Measurements from ENCODE around the gene TAAR6. TPM values are rescaled to one million over a fixed set of nuclear protein-coding genes. Genes with fewer than 3 reads are reported as not detected.
A peak's percentile ranks its signal among the peaks of the same experiment; 100 is the strongest.
"Not testable (repeated sequence)": the region's sequence is repeated elsewhere in the genome, so short reads cannot be mapped to it uniquely, and the experiment has no call there.

The TAAR6 gene
- total RNA-seq, 2 experiments from 2014 or later, result not detected

DNA sequence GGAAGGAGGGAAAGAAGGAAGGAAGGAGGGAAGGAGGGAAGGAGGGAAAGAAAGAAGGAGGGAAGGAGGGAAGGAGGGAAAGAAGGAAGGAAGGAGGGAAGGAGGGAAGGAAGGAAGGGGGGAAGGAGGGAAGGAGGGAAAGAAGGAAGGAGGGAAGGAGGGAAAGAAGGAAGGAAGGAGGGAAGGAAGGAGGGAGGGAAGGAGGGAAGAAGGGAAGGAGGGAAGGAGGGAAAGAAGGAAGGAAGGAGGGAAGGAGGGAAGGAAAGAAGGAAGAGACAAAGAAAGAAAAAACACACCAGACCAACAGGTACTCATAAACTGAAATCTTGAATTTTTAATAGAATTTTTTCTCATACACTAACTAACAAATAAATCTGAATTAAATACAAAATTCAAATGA lies 30.8 kb downstream of the TAAR6 start:
- H3K9me3 Mint-ChIP-seq; H3K4me3 Mint-ChIP-seq; H3K27ac Mint-ChIP-seq; H3K36me3 Mint-ChIP-seq (ENCODE audit: low read depth); H3K4me1 Mint-ChIP-seq; POLR2A ChIA-PET; CTCF ChIA-PET; H3K27me3 Mint-ChIP-seq; DNase-seq: not testable (repeated sequence)

DNA sequence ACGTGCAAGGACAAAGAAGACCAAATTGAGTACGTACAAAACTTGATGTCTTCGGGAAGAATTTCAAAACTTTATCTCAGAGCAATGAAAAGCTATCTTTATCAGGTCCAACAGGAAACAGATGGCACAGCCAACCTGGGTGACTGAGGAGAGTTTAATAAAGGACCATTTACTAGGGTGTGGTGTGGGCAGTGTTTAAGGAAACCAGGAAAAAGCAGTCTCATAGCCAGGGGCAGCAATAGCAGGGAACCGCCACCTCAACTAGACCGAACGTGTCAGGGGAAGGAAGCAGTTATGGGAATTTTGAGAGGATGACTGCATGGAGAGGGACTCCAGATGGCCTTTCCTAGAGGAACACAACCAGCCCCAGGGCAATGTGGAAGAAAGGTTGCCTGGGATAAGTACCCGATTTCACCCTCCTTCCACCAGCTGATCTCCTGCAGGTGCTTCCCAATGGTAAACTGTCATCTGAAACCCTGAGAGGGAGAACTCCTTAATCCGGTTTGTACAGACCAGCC lies 34.6 kb downstream of the TAAR6 start:
- Mint-ChIP-seq H3K9me3 (no peaks in the 10 kb centered on the region), H3K27ac (no peak overlapping the region), H3K27me3 (peaks cover 2% of the 10 kb centered on the region), H3K36me3 (ENCODE audit: low read depth) (no peaks in the 10 kb centered on the region), H3K4me3 (no peak overlapping the region), H3K4me1 (no peaks in the 10 kb centered on the region)
- no peak for DNase-seq
- POLR2A ChIA-PET, result no interaction called here
- CTCF ChIA-PET, result no interaction called here

DNA sequence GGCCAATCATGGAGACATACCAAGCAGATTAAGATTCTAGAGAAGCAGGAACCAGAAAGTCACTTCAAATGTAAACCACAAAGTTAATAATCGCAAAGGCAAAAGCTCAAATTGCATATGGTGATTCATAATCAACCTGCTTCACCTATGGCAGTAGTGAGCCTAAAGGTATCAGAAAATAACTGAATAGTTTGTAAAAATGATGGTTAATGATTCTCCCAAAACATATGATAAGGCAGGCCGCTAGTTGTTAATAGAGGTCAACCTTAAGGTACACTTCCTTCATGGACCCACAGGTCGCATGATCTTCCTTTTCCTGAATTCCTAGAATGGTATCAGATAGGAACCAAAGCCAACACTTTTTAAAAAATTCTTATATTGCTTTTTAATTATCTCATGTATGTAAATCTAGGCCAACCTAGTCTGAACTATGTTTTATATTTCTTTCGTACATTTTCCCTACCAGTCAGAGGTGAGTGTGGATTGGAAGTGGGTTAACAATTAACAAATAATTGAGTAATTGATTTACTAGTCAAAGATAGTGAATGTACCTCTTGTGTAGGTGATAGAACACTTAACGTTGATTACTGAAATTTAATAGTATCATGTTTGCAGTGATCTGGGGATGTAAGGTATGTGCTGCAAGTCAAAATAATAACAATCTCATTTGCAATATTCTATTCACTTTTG lies 37.6 kb downstream of the TAAR6 start:
- DNase-seq, result no peak
- no peaks in the 10 kb centered on the region for H3K36me3 Mint-ChIP-seq (ENCODE audit: low read depth)
- no peak overlapping the region for H3K27ac Mint-ChIP-seq
- no peaks in the 10 kb centered on the region for H3K9me3 Mint-ChIP-seq
- H3K27me3 Mint-ChIP-seq, result peaks cover 7% of the 10 kb centered on the region
- POLR2A ChIA-PET, result no interaction called here
- no peak overlapping the region for H3K4me3 Mint-ChIP-seq
- CTCF ChIA-PET, result no interaction called here
- no peaks in the 10 kb centered on the region for H3K4me1 Mint-ChIP-seq

DNA sequence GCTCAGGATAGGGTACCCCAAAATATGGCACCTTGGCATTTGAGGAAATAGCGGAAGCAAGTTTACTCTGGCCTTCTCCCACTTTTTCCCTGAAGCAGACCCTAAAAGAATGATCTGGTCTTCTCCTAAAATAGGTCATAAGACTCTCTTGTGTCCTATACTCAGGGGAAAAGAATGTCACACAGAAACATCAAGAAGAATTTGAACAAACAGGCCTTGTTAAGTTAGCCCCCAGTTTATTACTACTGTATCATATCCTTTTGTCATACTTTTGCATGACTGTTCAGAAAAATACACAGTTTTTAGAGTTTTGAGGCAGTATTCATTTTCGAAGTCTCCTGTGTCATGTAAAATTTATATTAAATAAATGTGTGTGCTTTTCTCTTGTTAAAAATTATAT lies 41.5 kb downstream of the TAAR6 start:
- H3K27me3 Mint-ChIP-seq, result peaks cover 19% of the 10 kb centered on the region
- H3K4me3 Mint-ChIP-seq, result no peak overlapping the region
- DNase-seq, result no peak
- no peaks in the 10 kb centered on the region for H3K36me3 Mint-ChIP-seq (ENCODE audit: low read depth)
- peaks cover 4% of the 10 kb centered on the region for H3K4me1 Mint-ChIP-seq
- H3K9me3 Mint-ChIP-seq, result no peaks in the 10 kb centered on the region
- H3K27ac Mint-ChIP-seq, result no peak overlapping the region
- ChIA-PET CTCF (no interaction called here), POLR2A (no interaction called here)

DNA sequence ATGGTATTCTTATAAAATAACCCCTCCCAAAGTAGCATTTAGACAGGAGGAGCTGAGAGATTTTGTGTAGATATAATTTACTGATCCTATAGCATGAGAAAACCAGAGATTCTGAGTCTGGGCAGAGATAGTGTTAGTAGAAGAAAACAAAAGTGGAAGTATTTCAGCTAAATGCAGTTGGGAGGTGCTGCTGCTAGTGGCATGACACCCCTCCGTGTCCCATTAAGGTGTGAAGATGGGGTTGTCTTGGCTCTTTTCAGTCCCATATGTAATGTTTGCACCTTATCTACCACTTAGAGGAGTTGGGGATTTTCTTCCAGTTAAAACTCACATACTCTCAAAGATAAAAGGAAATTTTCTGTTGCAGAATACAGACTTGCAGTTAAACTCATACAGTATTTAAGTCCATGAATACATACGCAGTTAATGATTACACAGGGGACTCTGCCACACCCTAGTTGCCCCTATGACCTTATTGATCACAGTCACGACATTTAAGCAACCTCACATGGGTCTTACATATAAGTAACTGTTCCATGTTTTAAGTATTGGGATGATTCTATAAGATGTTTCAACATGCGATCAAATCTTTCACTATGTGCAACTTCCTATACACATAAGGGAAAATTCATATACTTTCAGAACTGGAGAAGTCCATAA lies 42.5 kb downstream of the TAAR6 start:
- Mint-ChIP-seq H3K27ac (no peak overlapping the region), H3K27me3 (peaks cover 25% of the 10 kb centered on the region), H3K4me3 (no peak overlapping the region), H3K36me3 (ENCODE audit: low read depth) (no peaks in the 10 kb centered on the region), H3K9me3 (no peaks in the 10 kb centered on the region), H3K4me1 (peaks cover 4% of the 10 kb centered on the region)
- POLR2A ChIA-PET, result no interaction called here
- DNase-seq, result no peak
- CTCF ChIA-PET, result no interaction called here

DNA sequence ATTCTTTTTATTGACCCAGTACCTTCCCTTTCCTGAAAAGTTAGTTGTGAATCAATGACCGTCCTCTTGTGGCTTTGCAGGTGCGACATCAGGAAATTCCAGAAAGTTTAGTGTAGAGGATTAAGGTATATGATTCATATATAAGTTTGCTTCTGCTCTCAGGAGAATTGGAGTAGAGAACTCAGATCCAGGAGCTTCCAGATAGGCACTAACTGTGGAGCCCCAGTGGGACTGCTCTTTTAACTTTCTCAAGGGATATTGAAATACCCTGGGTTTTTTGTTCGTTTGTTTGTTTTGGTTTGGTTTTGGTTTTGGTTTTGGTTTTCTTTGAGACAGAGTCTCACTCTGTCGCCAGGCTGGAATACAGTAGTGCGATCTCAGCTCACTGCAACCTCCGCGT lies 44.4 kb downstream of the TAAR6 start:
- peaks cover 4% of the 10 kb centered on the region for H3K4me1 Mint-ChIP-seq

DNA sequence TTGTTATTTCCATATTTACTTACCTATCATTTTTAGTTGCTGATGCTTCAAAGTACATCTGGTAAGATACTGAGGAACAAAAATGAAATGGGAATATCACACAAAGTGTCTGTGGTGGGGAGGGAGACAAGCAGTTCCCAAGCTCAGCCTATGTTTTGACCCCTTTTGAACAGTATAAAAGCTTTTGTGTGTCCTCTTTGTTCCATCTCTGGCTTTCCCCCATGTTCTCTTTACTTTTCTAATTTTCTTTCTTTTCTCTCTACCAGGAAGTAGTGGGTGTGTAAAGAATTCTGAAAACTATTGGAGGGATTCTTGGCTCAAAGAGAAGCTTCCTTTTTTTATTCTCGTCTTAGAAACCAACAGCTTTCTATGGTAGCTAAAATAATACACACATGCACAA lies 46.6 kb downstream of the TAAR6 start:
- DNase-seq, result no peak
- H3K36me3 Mint-ChIP-seq (ENCODE audit: low read depth), result no peaks in the 10 kb centered on the region
- peaks cover 38% of the 10 kb centered on the region for H3K27me3 Mint-ChIP-seq
- no peak overlapping the region for H3K4me3 Mint-ChIP-seq
- ChIA-PET CTCF (no interaction called here), POLR2A (no interaction called here)
- no peaks in the 10 kb centered on the region for H3K9me3 Mint-ChIP-seq
- peaks cover 4% of the 10 kb centered on the region for H3K4me1 Mint-ChIP-seq
- no peak overlapping the region for H3K27ac Mint-ChIP-seq

More for the DNA sequence above, 44.4 kb downstream of the TAAR6 start:
- ChIA-PET POLR2A (no interaction called here), CTCF (no interaction called here)
- Mint-ChIP-seq H3K36me3 (ENCODE audit: low read depth) (no peaks in the 10 kb centered on the region), H3K27ac (no peak overlapping the region), H3K27me3 (peaks cover 32% of the 10 kb centered on the region), H3K9me3 (no peaks in the 10 kb centered on the region), H3K4me3 (peak overlapping the region; percentile 30)
- no peak for DNase-seq

Other genes with a start within 250 kb of the TAAR6 start
- not detected for gene MOXD1, start 168.8 kb upstream of the TAAR6 start, total RNA-seq
- gene STX7, start 57.2 kb upstream of the TAAR6 start, total RNA-seq, result 10 to 100 TPM; 20.2 to 24.3 TPM
- not detected for gene TAAR9, start 32.0 kb upstream of the TAAR6 start, total RNA-seq
- gene TAAR8, start 17.6 kb upstream of the TAAR6 start, total RNA-seq, result not detected
- gene TAAR5, start 19.4 kb downstream of the TAAR6 start, total RNA-seq, result not detected
- gene TAAR2, start 54.0 kb downstream of the TAAR6 start, total RNA-seq, result not detected
- gene TAAR1, start 88.9 kb downstream of the TAAR6 start, total RNA-seq, result not detected
- not detected for gene VNN1, start 143.7 kb downstream of the TAAR6 start, total RNA-seq
- 10 to 100 TPM; 12.8 to 16.1 TPM for gene VNN2, start 187.6 kb downstream of the TAAR6 start, total RNA-seq
- gene SLC18B1, start 228.3 kb downstream of the TAAR6 start, total RNA-seq, result 1 to 10 TPM; 9.1 to 9.3 TPM
- gene RPS12, start 244.2 kb downstream of the TAAR6 start, total RNA-seq, result 1,000 to 10,000 TPM in 1 of 2 experiments, 100 to 1,000 TPM in 1; 911 to 1,438 TPM

Data from activated CD4-positive, alpha-beta T cell treated with anti-CD3 and anti-CD28 coated beads, Interleukin-2, amount 10 ng/mL, durations not matched to agents 7 days and 5 days (primary cell).